HG03460 (cell line): Measurements from ENCODE around the gene HAAO.
"Not testable (repeated sequence)": the region's sequence is repeated elsewhere in the genome, so short reads cannot be mapped to it uniquely, and the experiment has no call there.

Source experiments
- ATAC-seq: cut with Tn5 transposase; IDR thresholded peaks from one replicate; pipeline ENCODE4 v1.9.1; 2021; ENCODE audit not compliant: unreplicated experiment

Gene HAAO

DNA sequence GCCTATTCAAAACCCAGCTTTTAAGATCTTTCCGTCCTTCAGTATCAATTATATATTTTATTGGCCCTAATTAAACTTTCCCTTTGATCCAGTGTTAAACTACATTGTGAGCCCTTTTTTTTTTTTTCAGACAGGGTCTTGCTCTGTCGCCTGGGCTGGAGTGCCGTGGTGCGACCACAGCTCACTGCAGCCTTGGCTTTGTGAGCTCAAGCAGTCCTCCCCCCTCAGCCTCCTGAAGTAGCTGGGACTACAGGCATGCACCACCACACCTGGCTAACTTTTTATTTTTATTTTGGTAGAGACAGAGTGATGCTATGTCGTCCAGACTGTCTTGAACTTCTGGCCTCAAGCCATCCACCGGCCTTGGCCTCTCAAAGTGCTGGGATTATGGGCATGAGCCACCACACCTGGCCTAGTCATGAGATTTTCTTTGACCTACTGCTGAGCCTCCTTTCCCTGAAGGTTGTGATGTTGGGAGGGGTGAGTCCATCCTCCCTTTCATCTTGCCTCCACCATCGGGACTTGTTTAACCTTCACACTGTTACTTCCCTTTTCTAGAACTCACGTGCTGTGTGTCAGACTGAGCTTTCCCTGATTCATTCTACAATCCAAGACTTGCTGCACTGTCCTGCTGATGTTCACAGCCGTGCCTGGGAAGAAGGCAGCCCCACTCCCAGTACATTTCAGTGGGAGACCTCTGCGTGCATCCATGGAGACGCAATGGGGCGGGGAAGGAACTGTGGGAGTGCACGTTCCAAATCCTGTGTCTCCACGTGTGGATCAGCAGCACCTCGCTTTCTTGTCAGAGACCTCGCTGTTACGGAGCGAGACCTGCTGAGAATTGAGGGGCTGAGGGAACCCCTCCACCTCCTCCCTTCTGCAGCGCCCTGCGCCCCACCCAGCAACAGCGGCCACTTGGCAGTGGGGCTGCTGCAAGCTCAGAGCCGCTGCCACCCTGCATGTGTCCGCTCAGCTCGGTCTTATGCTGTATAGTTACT is 39.3 kb downstream of the HAAO start:
- no peak for ATAC-seq

DNA sequence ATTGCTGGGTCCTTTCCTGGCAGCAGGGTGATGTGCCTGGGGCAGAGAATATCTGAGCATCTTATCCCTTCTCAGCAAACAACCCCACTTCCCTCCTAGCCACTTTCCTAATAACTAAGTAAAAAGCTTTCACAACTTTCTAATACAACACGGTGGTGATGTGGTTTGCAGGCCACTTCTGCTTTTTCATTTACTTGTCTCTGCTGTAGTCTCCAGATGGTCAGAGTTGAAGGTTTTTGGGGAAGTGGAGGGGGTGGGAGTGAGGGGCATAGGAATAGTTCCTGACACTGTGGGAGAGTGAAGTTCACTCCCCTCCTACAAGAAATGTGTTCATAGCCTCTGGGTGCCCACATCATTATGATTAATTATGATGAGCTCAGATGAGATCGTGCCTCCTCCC is 40.1 kb downstream of the HAAO start:
- ATAC-seq: peak; percentile 53

DNA sequence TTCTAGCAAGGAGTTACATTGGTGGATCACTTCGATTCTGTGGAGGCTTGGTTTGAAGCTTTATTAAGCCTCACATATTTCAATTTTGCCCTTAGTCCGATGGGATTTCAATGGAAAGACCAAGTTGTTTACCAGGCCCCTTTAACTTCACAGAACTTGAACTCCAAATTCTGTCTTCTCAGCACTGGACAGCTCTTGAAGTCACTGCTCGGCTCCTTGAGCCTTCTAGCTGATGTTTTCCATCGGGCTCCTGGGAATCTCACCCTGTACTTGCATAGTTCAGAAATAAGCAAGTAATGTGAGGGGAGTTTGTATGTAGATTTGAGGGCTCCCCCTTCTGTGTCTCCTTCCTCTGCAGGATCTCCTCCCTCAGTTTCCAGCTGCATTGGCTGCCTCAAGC is 43.5 kb downstream of the HAAO start:
- no peak for ATAC-seq

DNA sequence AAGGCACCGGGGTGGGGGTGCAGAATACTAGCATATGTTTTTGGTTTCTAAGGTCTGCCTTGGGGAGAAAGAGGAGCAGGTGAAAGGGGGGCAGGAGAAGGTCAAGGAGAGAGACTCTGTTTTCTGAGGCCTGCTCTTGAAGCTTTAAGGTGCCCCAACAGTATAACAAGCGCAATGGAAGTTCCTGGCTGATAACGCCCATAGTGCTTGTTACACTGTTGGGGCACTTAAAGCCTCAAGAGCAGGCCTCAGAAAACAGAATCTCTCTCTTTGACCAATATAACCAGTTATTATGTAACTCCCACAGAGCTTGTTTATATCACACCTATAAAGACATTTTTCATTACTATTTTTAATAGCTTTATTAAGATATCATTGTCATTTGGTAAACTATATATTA is 45.0 kb downstream of the HAAO start:
- ATAC-seq: no peak

DNA sequence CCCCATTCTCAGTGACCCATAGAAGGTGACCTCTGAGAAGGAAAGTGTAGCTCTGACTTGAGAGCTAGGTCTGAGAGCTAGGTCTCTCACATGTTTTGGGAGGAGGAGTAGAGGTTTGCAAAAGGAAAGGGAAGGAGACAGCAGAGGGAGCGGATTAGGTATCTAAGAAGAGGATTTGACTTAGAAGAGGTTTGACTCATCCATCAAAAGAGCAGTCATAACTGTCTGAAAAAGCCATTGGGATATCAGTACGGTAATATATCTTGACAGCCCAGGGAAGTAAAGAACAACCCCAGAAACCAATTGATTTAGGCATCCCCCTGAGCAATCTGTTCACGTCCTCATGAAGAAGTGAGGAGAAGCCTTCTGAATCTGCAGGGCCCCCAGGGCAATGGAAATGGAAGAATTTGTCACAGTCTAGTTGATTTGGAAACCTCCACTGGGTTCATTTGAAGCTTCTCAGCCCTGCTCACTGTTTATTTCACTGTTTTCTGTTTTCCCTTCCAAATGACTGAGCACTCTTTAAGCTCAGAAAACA is 47.8 kb downstream of the HAAO start:
- no peak for ATAC-seq

DNA sequence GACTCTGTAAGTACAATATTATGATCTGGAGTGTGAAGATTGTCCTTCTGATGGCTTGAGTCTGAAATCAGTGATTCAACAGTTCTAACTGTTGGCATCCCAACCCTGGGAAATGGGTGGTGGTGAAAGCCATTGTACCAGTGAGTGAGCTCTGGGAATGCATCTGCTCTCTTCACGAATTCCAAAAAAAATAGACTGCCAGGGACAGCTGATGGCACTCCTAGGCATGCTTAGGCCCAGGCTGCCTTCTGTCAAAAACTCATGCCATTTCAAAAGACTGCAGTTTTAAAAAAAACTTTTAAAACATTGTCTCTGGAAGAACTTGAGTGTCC is 48.8 kb downstream of the HAAO start:
- no peak for ATAC-seq

DNA sequence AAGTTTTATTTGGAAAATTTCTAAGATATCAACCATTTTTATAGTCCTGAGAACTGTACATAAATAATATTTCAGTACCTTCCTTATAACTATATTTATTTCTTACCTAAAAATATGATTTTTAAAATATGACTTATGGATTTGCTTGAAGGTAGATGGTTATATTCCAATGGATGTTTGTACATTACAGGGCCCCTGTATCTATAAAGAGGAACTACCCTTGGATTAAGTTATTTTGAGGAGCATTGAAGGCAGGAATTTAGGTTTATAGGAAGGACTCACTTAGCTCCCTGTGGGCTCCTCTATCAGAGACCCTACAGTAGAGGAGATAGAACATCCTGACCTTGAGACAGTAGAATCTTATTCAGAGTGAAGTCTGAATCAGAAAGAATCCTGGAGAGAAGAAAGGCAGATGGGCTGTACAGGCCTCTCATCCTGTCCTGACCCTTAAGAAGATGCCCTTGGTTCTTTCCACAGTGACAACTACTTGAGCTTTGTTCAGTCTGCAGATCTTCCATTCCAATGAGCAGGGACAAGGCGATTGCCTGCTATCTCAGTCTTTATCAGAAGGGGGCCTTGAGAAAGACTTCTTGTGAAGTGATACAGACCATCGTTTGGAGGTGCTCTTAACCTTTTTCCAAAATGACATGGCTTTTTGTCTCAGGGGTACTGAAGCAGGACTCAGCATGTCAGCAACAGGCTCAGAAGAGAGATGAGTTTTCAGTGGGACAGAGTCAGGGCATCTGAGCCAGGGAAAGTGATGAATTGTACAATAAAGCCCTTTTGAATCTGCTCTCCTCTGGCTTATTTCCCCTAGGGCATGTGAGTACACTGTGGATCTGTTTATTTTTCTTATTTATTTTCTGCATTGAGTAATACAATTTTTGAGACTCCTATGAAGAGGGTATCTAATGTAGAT is 49.4 kb downstream of the HAAO start:
- no peak for ATAC-seq

DNA sequence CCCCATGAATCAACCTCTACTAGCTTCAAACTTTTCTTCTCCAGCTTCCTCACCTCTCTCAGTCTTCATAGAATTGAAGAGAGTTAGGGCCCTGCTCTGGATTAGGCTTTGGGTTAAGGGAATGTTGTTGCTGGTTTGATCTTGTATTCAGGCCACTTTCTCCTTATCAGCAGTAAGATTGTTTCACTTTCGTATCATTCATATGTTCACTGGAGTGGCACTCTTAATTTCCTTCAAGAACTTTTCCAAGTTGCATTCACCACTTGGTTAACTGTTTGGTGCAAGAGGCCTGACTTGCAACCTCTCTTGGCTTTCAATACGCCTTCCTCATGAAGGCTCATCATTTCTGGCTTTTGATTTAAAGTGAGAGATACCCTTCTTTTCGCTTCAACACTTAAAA is 51.2 kb downstream of the HAAO start:
- ATAC-seq: no peak

DNA sequence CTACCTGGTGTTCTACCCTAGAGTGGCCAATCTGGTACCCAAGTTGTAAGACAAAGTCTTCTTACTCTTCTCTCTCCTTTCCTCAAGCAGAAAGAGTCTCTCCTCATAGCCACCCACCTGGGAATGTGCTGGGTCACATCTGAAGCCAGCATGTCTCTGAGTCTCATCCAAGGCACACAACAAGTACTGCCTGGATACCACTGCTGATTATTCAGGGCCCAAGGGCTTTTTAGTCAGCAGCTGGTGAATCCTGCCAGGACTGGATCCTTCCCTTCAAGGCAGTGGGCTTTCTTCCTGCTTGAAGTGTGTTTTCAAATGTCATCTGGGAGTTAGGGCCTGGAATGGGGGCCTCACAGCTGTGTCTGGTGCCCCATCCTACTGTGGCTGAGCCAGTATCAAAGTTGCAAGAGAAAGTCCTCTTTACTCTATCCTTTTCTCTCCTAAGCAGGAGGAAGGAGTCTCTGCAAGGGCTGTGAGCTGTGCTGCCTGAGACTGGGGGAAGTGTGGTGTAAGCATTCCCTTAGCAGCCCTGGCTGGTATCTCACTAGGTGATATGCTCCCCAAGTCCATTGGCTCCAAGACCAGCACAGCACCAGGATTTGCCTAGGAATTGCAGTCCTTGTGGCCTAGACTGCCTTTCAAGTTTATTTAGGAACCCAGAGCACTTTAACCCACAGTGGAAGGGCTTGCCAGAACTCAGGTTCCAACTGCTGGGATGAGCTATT is 55.6 kb downstream of the HAAO start:
- no peak for ATAC-seq

DNA sequence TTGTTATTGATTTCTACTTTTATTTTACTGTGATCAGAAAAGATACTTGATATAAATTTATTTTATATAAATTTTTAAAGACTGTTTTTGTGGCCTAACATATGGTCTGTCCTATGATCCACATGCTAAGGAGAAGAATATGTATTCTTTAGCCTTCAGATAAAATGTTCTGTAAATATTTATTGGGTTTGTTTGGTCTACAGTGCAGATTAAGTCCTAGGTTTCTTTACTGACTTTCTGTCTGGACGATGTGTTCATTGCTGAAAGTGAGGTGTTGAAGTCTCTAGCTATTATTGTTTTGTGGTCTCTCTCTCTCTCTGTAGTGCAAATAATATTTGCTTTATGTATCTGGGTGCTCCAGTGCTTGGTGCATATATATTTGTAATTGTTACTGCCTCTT is 58.5 kb downstream of the HAAO start:
- no peak for ATAC-seq

DNA sequence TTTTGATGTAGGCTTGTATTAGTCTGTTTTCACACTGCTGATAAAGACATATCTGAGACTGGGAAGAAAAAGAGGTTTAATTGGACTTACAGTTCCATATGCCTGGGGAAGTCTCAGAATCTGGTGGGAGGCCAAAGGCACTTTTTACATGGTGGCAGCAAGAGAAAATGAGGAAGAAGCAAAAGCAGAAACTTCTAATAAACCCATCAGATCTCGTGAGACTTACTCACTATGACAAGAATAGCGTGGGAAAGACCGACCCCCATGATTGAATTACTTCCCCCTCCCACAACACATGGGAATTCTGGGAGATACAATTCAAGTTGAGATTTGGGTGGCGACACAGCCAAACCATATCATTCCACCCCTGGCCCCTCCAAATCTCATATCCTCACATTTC is 61.1 kb downstream of the HAAO start:
- not testable (repeated sequence) for ATAC-seq

DNA sequence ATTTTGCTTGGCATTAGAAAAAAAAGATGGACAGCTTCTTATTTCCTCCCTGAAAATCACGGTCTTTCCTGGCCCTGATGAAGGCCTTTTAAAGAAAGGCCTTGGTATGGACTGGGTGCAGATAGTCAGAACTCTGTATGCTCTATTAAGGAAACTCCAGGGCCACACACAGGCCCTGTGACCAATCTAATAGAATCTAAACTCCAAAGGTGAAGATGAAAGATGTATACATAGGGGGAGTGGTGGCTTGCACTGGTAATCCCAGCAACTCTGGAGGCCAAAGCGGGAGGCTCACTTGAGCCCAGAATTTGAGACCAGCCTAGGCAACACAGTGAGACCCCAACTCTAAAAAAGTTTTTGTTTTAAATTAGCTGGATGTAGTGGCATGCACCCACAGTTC is 65.7 kb downstream of the HAAO start:
- ATAC-seq: no peak

DNA sequence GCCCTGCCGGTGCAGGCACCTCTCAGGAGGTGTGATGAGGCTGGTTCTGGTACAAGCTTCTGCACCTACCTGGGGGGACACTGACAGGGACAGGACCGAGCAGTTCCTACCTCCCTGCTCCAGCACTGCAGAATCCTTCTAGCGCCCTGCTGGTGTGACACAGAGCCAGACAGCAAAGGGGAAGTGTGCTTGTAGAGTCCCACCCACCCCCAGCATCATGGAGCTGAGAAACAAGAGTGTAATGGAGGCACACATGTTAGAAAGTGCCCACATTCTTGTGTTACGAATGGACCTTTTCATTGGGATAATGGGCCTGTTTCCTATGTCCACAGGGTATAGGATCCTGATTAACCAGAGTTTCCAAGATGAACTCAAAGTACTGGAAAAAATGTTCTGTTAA is 66.7 kb downstream of the HAAO start:
- ATAC-seq: no peak

DNA sequence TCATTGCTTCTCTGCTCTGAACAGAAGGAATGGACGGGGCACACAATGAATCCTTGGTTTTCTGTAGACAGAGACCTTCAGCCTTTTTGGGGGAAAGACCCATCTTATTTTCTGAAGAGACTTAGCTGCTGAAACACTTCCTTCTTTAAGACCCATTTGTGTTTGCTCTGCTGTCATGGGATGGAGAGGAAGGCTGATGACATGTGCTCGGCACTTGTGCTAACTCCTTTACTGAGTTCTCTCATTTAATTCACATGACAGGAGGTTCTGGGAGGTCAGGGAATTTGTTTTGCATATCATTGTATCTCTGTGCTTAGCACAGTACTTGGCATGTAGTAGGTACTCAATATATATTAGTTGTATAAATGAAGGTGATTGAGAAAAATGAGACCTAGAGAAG is 67.5 kb downstream of the HAAO start:
- ATAC-seq: no peak

DNA sequence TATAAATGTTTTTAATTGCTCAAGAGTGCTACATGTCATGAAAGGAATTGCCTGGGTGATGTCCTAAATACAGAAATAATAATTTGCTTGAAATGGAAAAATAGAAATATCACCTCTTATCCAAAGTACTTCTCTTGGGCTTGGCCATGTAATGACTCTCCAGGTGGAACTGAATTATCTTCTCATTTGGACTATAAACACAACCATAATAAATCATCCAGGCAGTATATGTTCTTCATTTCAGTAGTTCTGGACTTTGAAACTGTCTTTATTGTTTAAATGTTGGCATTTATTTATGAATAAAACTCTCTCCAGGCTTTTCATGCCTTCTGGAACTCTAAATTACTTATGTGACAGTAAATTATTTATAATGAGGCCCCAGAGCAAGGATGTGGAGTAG is 68.9 kb downstream of the HAAO start:
- no peak for ATAC-seq

DNA sequence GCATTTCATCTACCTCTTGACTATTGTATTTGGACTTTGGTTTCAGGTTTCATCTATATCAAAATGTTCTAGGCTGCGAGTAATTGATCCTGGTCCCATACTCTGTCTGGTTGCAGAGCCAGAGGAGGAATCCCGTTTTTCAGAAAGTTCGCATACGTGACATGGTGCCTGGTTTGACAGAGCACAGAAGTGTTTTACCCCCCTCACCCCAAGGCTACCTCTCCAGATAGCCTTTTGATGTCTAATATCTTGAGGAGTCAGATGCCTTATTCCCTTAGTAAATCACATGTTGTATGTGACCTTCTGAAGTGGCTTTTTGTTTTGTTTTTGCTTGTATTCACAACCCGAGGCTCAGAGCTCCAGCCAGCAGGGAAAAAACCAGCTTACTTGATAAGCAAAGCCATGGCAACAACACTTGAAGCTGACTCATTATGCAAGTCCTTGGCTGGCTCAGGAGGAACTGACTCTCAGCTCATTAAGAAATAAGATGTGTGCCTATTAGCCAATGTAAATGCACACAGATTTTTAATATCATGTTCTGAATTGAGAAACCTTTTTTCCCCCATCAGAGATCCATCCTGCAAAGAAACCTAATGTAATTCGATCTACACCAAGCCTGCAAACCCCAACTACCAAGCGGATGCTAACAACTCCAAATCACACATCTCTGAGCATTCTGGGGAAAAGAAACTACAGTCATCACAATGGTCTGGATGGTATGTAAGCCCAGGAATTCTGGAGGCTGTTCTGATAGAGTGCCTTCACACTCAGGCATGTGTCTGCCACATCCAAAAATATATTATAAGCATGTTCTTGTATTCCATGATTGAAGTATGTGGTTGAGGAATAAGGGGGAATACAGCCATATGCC is 69.8 kb downstream of the HAAO start:
- peak; percentile 94 for ATAC-seq

DNA sequence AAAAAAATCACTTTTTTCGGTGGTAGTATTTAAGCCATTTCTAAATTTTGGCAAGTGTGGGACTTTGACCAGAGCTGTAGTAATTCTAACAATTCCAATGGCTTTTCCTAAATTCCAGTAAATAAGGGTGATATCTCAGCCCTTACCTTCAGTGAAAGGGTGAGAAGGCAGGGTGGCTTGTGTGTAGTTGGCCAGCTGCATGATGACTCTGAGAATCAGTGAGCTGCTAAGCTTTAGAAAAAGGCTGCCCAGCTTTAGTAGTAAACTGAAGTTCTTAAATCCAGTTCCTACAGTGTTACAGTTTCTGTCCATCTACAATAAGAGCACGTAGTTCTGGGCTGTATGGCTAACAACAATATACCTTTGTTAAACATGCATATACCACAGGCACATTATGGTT is 70.5 kb downstream of the HAAO start:
- no peak for ATAC-seq
